Measurements from ENCODE around the gene TCERG1.

TCERG1 gene

GRCh38 chr5:146450002-146450401, 2.9 kb downstream of the TCERG1 start:
- H4K20me1 ChIP-seq, result peaks cover 72% of the 10 kb centered on the region
- no peak overlapping the region for H3K9ac ChIP-seq
- TF ChIP-seq Cebpa-rat (IDR thresholded peaks at IDR 0.05), result no peak
- H3K4me3 ChIP-seq, result no peak overlapping the region
- peaks cover 27% of the 10 kb centered on the region for H3K4me1 ChIP-seq
- no peak overlapping the region for H3K27ac ChIP-seq
- peaks cover 16% of the 10 kb centered on the region for H3K36me3 ChIP-seq
- H3K9me3 ChIP-seq, result no peaks in the 10 kb centered on the region
- peak overlapping the region; percentile 83 for H3K4me2 ChIP-seq
- no peaks in the 10 kb centered on the region for H3K27me3 ChIP-seq

- H3K4me1 ChIP-seq, result peaks cover 27% of the 10 kb centered on the region
- no peaks in the 10 kb centered on the region for H3K9me3 ChIP-seq
- H3K4me2 ChIP-seq, result no peak overlapping the region
- H3K4me3 ChIP-seq, result no peak overlapping the region
- TF ChIP-seq Cebpa-rat (IDR thresholded peaks at IDR 0.05), result no peak
- no peak overlapping the region for H3K9ac ChIP-seq
- H3K27me3 ChIP-seq, result no peaks in the 10 kb centered on the region
- no peak overlapping the region for H3K27ac ChIP-seq
- H4K20me1 ChIP-seq, result peaks cover 86% of the 10 kb centered on the region
- H3K36me3 ChIP-seq, result peaks cover 30% of the 10 kb centered on the region
These were observed 4.3 kb downstream of the TCERG1 start for GRCh38 chr5:146451411-146451810.

DNA sequence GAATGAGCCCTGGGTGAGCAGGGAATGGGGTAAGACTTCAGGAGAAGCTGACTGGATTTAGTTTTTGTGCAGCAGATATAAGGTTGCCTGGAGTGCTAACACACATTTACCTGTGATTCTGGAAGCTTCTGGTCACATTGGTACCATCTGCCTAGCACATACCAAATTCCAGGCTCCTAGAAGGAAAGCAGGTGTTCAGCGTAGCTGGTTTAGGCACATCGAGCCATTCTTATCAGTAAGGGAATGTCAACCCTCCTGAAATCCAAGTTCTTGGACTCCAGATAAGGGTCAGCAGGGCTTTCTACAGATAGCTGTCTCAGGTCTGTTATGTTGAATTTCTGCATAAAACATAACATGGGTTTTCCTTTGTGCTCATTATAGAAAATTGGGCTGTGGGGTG, 10.3 kb downstream of the TCERG1 start:
- H3K9ac ChIP-seq, result no peak overlapping the region
- H3K4me3 ChIP-seq, result no peak overlapping the region
- H3K27me3 ChIP-seq, result no peaks in the 10 kb centered on the region
- no peaks in the 10 kb centered on the region for H3K4me1 ChIP-seq
- H3K36me3 ChIP-seq, result peaks cover 86% of the 10 kb centered on the region
- peaks cover 100% of the 10 kb centered on the region for H4K20me1 ChIP-seq
- no peak overlapping the region for H3K4me2 ChIP-seq
- TF ChIP-seq Cebpa-rat (IDR thresholded peaks at IDR 0.05), result no peak
- H3K27ac ChIP-seq, result no peak overlapping the region
- no peaks in the 10 kb centered on the region for H3K9me3 ChIP-seq

DNA sequence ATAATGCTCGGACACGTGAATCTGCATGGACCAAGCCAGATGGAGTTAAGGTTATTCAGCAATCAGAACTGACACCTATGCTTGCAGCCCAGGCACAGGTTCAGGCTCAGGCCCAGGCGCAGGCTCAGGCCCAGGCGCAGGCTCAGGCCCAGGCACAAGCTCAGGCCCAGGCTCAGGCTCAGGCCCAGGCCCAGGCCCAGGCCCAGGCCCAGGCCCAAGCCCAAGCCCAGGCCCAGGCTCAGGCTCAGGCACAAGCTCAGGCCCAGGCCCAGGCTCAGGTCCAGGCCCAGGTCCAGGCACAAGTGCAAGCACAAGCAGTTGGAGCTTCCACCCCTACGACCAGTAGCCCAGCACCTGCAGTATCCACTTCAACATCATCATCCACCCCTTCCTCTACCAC, 11.8 kb downstream of the TCERG1 start:
- no peaks in the 10 kb centered on the region for H3K27me3 ChIP-seq
- no peak overlapping the region for H3K27ac ChIP-seq
- no peak overlapping the region for H3K9ac ChIP-seq
- peaks cover 100% of the 10 kb centered on the region for H4K20me1 ChIP-seq
- H3K36me3 ChIP-seq, result peaks cover 95% of the 10 kb centered on the region
- no peak overlapping the region for H3K4me2 ChIP-seq
- H3K9me3 ChIP-seq, result no peaks in the 10 kb centered on the region
- TF ChIP-seq Cebpa-rat (IDR thresholded peaks at IDR 0.05), result no peak
- H3K4me3 ChIP-seq, result no peak overlapping the region
- H3K4me1 ChIP-seq, result no peaks in the 10 kb centered on the region

- Histone ChIP-seq H3K9ac (no peak overlapping the region), H3K36me3 (peaks cover 94% of the 10 kb centered on the region)
These were observed 14.2 kb downstream of the TCERG1 start for GRCh38 chr5:146461319-146461718.

DNA sequence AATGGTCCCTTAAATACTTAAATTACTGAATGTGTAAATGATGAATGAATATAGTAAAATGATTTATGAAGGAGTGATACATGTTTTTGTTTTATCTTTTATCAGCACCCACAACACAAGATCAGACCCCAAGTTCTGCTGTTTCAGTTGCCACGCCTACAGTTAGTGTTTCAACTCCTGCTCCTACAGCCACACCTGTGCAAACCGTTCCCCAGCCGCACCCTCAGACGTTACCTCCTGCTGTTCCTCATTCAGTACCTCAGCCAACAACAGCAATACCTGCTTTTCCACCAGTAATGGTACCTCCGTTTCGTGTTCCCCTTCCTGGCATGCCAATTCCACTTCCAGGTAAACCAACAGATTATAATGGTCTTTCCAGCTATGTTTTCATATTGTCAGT, 16.3 kb downstream of the TCERG1 start:
- Histone ChIP-seq H3K27ac (no peak overlapping the region), H3K9ac (no peak overlapping the region), H3K4me3 (no peak overlapping the region), H3K4me2 (no peak overlapping the region), H4K20me1 (peaks cover 100% of the 10 kb centered on the region), H3K9me3 (no peaks in the 10 kb centered on the region), H3K4me1 (no peaks in the 10 kb centered on the region), H3K27me3 (no peaks in the 10 kb centered on the region), H3K36me3 (peaks cover 84% of the 10 kb centered on the region)
- no peak for TF ChIP-seq Cebpa-rat (IDR thresholded peaks at IDR 0.05)

More at GRCh38 chr5:146461319-146461718, 14.2 kb downstream of the TCERG1 start:
- H3K27me3 ChIP-seq, result no peaks in the 10 kb centered on the region
- peaks cover 100% of the 10 kb centered on the region for H4K20me1 ChIP-seq
- H3K4me3 ChIP-seq, result no peak overlapping the region
- no peak for TF ChIP-seq Cebpa-rat (IDR thresholded peaks at IDR 0.05)
- no peak overlapping the region for H3K4me2 ChIP-seq
- no peaks in the 10 kb centered on the region for H3K4me1 ChIP-seq
- no peak overlapping the region for H3K27ac ChIP-seq
- no peaks in the 10 kb centered on the region for H3K9me3 ChIP-seq

GRCh38 chr5:146466521-146467349, 19.6 kb downstream of the TCERG1 start:
- Histone ChIP-seq H3K4me1 (no peaks in the 10 kb centered on the region), H3K27ac (no peak overlapping the region), H3K4me2 (no peak overlapping the region), H3K9ac (no peak overlapping the region), H4K20me1 (peaks cover 80% of the 10 kb centered on the region), H3K9me3 (no peaks in the 10 kb centered on the region), H3K36me3 (peaks cover 77% of the 10 kb centered on the region), H3K27me3 (no peaks in the 10 kb centered on the region), H3K4me3 (no peak overlapping the region)
- no peak for TF ChIP-seq Cebpa-rat (IDR thresholded peaks at IDR 0.05)

DNA sequence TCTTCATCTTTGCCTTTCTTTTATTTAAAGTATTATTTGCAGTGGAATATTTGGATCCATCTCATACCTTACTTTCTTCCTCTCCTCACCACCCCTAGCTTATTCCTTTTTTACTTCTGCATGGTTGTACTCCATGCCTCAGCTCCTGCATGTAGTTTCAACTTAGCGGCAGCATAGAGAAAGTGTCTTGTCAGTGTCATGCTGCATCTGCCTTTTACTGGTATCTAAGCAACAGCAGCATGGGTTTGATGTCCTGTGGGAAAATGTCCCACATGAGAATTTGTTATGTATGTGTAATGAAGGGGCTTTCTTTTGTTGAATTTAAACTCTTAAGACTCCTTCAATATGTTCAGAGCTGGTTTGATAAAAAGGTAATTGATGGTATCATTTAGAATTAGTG, 20.6 kb downstream of the TCERG1 start:
- H3K27me3 ChIP-seq, result no peaks in the 10 kb centered on the region
- no peak overlapping the region for H3K4me2 ChIP-seq
- no peak overlapping the region for H3K4me3 ChIP-seq
- H4K20me1 ChIP-seq, result peaks cover 71% of the 10 kb centered on the region
- TF ChIP-seq Cebpa-rat (IDR thresholded peaks at IDR 0.05), result no peak
- peaks cover 81% of the 10 kb centered on the region for H3K36me3 ChIP-seq
- no peaks in the 10 kb centered on the region for H3K9me3 ChIP-seq
- no peaks in the 10 kb centered on the region for H3K4me1 ChIP-seq
- no peak overlapping the region for H3K9ac ChIP-seq
- no peak overlapping the region for H3K27ac ChIP-seq

DNA sequence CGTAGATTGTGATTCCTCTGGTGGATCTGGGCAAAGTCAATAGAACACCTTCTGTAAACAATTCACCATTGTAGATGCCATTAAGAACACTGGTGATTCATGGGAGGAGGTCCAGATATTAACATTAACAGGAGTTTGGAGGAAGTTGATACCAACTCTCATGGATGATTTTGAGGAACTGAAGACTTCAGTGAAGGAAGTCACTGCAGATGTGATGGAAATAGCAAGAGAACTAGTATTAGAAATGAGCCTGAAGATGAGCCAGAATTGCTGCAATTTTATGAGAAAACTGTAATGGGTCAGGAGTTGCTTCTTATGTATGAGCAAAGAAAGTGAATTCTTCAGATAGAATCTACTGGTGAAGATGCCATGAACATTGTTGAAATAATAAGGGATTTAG, 26.9 kb downstream of the TCERG1 start:
- no peak for TF ChIP-seq Cebpa-rat (IDR thresholded peaks at IDR 0.05)
- H3K4me1 ChIP-seq, result no peaks in the 10 kb centered on the region; the same call in 1 of the 2 replicates
- H3K4me2 ChIP-seq, result no peak overlapping the region
- no peaks in the 10 kb centered on the region for H3K27me3 ChIP-seq
- H3K4me3 ChIP-seq, result no peak overlapping the region
- H3K27ac ChIP-seq, result no peak overlapping the region
- peaks cover 92% of the 10 kb centered on the region for H3K36me3 ChIP-seq
- H3K9me3 ChIP-seq, result no peaks in the 10 kb centered on the region
- no peak overlapping the region for H3K9ac ChIP-seq
- H4K20me1 ChIP-seq, result peaks cover 65% of the 10 kb centered on the region

DNA sequence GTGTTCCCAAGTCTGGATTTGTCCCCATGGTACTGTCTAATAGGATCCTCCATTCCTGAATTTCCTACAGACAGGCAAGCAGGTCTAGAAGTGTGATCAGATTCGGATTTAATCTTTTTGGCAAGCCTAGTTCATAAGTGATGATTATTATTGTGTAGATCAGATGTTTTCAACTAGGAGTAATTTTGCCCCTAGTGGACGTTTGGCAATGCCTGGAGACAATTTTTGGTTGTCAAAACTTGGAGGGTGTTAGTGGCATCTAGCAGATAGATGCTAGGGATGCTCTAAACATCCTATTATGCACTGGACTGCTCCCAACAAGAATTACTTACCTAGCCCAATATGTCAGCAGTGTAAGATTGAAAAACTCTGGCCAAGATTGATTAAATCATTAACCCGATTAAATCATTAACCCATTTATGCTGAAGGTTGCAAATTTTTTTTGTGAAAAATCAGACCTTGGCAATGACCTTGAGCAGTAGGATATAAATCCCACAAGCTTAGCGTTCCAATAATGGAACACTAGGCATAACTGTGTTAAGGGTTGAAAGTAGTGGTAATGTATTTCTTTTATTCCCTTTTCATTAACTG, 28.2 kb downstream of the TCERG1 start:
- Histone ChIP-seq H3K9ac (no peak overlapping the region), H3K36me3 (peaks cover 92% of the 10 kb centered on the region), H4K20me1 (peaks cover 60% of the 10 kb centered on the region), H3K27ac (no peak overlapping the region), H3K4me1 (no peaks in the 10 kb centered on the region; the same call in 1 of the 2 replicates), H3K9me3 (no peaks in the 10 kb centered on the region), H3K4me3 (no peak overlapping the region), H3K27me3 (no peaks in the 10 kb centered on the region), H3K4me2 (no peak overlapping the region)
- no peak for TF ChIP-seq Cebpa-rat (IDR thresholded peaks at IDR 0.05)
